Thoracic aorta (tissue), 2 donors: ENCODE results near the gene RPP14. TPM values are rescaled to one million over a fixed set of nuclear protein-coding genes. Genes with fewer than 3 reads are reported as not detected.

Source experiments
- ATAC-seq: fragments of 150-250 bp; one replicate; pipeline ENCODE4 v1.8.0; 2017; ENCODE audit warnings: low read depth; ENCODE audit not compliant: insufficient number of reproducible peaks, low FRiP score
- DNase-seq: peaks from one replicate; pipeline ENCODE4 v3.0.0-alpha.2; 2020; ENCODE audit warnings: low spot score
- H3K27ac ChIP-seq, 2 donors: fragments of 200-600 bp; sonication (generic); 1 replicate in 1 of 2; 2 replicates in 1 of 2; pipeline ENCODE4 v1.5.1; 2016; ENCODE audit warnings: mild to moderate bottlenecking in 2 of 2, moderate library complexity in 2 of 2
- H3K27me3 ChIP-seq: fragments of 200-600 bp; sonication (generic); replicated peaks from 2 replicates; pipeline ENCODE4 v1.6.0; 2016; ENCODE audit warnings: mild to moderate bottlenecking; ENCODE audit not compliant: insufficient read depth
- H3K36me3 ChIP-seq: fragments of 200-600 bp; sonication (generic); one replicate; pipeline ENCODE4 v1.5.1; 2016
- H3K4me1 ChIP-seq, 2 donors: fragments of 200-600 bp; sonication (generic); 1 replicate in 1 of 2; 2 replicates in 1 of 2; pipeline versions ENCODE4 v1.5.1 to v1.6.0; 2016; ENCODE audit warnings: low read depth in 2 of 2, mild to moderate bottlenecking in 1 of 2; ENCODE audit not compliant: control insufficient read depth in 1 of 2
- H3K4me3 ChIP-seq: fragments of 200-600 bp; sonication (generic); 2 replicates; pipeline ENCODE4 v1.5.1; 2016; ENCODE audit warnings: mild to moderate bottlenecking
- H3K9me3 ChIP-seq: fragments of 200-600 bp; sonication (generic); 2 replicates; pipeline ENCODE4 v1.5.1; 2016
- total RNA-seq, 2 donors: library from RNA; depleted of rRNA; stranded (reverse); fragments of >200 nt; gene quantifications; one replicate each; pipeline versions ENCODE4 v1.1.0 to v1.2.3, GENCODE V29; 2016
- TF ChIP-seq, protein P1 (sequence below): fragments of 200-600 bp; sonication (generic); IDR thresholded peaks from one replicate; pipeline ENCODE4 v1.5.1; 2019; ENCODE audit warnings: antibody characterized with exemption

RPP14 gene
- total RNA-seq, 2 donors from 2014 or later = 5.0 to 10.1 TPM

DNA sequence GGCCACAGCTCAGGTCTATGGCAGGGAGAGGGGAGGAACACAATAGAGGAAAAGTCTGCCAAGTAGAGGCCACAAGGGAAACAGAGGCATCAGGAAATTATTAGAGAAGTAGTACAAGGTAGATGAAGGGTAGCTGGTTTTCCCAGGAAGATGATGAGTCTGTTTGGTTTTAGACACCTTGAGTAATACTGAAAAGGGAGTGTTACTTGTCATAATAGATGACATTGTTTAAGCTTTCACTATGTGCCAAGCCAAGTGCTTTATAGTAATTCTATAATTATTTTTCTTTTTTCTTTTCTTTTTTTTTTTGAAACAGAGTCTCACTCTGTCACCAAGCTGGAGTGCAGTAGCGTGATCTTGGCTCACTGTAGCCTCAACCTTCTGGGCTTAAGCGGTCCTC, 40.3 kb downstream of the RPP14 start:
- no peak for DNase-seq
- Histone ChIP-seq H3K4me1 (no peaks in the 10 kb centered on the region), H3K27ac (no peak overlapping the region), H3K36me3 (no peaks in the 10 kb centered on the region), H3K27me3 (no peaks in the 10 kb centered on the region), H3K9me3 (no peaks in the 10 kb centered on the region), H3K4me3 (no peak overlapping the region)
- TF ChIP-seq, protein P1, sequence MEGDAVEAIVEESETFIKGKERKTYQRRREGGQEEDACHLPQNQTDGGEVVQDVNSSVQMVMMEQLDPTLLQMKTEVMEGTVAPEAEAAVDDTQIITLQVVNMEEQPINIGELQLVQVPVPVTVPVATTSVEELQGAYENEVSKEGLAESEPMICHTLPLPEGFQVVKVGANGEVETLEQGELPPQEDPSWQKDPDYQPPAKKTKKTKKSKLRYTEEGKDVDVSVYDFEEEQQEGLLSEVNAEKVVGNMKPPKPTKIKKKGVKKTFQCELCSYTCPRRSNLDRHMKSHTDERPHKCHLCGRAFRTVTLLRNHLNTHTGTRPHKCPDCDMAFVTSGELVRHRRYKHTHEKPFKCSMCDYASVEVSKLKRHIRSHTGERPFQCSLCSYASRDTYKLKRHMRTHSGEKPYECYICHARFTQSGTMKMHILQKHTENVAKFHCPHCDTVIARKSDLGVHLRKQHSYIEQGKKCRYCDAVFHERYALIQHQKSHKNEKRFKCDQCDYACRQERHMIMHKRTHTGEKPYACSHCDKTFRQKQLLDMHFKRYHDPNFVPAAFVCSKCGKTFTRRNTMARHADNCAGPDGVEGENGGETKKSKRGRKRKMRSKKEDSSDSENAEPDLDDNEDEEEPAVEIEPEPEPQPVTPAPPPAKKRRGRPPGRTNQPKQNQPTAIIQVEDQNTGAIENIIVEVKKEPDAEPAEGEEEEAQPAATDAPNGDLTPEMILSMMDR = no peak
- no peak for ATAC-seq

DNA sequence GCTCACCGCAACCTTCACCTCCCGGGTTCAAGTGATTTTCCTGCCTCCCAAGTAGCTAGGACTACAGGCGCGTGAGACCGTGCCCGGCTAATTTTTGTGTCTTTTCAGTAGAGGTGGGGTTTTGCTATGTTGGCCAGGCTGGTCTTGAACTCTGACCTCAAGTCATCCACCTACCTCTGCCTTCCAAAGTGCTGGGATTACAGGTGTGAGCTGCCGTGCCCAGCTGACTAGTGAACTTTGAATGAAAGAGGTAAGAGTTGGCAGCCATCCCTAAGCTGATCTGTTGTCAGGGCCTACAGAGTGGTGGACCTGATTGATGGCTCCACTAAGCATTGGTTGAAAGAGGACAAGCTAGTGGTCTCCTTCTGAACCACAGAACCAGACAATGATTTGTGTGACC, 41.9 kb downstream of the RPP14 start:
- no peak overlapping the region for H3K4me3 ChIP-seq
- H3K36me3 ChIP-seq = no peaks in the 10 kb centered on the region
- no peaks in the 10 kb centered on the region for H3K27me3 ChIP-seq
- H3K9me3 ChIP-seq = no peaks in the 10 kb centered on the region
- H3K4me1 ChIP-seq = no peaks in the 10 kb centered on the region
- TF ChIP-seq, protein P1 = no peak
- DNase-seq = no peak
- H3K27ac ChIP-seq = no peak overlapping the region
- no peak for ATAC-seq

DNA sequence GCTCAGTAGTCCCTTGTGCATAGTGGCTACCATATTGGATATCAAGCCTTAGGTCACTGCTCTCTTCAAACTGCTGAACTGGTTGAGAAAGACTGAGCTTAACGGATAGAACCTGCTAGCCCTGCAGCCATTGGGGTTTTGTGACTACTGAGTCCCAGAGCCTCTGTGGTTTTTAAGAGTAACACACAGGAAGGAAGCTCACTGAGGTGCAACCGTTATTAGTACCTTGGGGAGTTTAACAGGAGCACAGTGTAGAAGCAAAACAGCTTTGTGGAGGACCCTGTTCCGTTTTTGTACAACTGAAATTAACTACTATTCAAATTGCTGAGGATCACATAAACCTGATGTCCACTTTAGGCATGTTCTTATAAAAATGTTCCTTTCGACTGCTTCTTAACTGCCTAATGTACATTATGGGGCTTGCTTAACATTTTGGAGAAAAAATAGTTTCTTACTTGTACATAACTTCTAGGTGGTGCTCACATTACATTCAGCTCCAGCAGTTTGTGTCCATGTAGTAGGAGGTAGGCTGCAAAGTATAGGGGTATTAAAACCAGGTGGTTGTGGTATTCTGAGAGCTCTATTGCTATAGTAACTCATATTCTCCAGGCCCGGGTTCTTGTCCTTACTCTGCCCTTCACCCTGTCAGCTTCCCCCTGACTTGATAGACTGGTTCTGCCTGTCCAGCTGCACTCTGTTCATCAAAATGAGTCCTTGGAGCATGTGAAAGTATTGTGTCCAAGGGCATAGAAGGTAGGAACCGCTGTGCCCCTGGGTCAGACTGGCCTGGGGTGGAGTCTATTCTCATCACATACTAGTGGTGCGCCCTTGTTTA, 44.0 kb downstream of the RPP14 start:
- DNase-seq (no peak), ATAC-seq (no peak)
- Histone ChIP-seq H3K4me1 (no peaks in the 10 kb centered on the region), H3K36me3 (no peaks in the 10 kb centered on the region), H3K27ac (no peak overlapping the region), H3K27me3 (no peaks in the 10 kb centered on the region), H3K9me3 (no peaks in the 10 kb centered on the region), H3K4me3 (no peak overlapping the region)
- TF ChIP-seq, protein P1 = no peak

DNA sequence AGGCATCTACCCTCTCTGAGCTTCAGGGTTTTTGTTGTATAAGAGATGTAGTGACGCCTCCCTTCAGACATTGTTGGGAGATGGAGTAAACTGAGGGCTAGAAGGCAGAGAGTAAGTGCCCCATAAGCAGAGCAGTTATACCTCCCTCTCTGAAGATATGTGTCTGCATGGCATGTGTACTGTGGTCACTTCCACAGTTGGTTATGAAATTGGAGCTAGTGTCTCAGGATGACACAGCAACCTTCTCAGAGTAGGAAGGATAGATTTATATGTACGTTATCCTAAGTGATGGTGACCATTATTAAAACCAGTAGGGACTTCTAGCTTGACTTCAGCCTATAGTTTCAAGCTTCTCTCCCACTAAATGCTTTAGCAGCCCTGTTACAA, 44.6 kb downstream of the RPP14 start:
- DNase-seq = no peak
- no peaks in the 10 kb centered on the region for H3K9me3 ChIP-seq
- no peak for ATAC-seq
- no peaks in the 10 kb centered on the region for H3K27me3 ChIP-seq
- H3K4me3 ChIP-seq = no peak overlapping the region
- peaks cover 0 to 4% of the 10 kb centered on the region in 2 donors for H3K4me1 ChIP-seq
- no peaks in the 10 kb centered on the region for H3K36me3 ChIP-seq
- TF ChIP-seq, protein P1 = no peak
- no peak overlapping the region for H3K27ac ChIP-seq

DNA sequence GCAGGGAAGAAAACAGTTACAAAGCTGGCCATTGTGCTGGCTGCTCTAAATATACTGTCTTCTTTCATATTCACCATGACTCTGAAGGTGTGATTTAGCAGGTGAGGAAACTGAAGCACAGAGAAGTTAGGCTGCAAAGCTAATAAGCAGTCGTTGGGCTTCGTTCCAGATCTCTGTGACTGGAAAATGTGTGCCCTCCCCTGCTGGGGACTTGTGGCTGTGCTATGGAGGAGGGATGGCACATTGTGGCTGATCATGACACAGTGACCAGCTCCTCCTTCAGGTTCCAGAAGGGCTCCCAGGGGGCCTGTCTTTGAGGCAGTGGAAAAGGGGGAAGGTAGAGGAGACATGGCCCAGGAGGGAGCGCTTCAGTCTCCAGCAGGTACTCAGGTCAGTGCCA, 45.9 kb downstream of the RPP14 start:
- H3K27ac ChIP-seq = no peak overlapping the region
- no peak for ATAC-seq
- DNase-seq = no peak
- no peak overlapping the region for H3K4me3 ChIP-seq
- no peaks in the 10 kb centered on the region for H3K9me3 ChIP-seq
- TF ChIP-seq, protein P1 = no peak
- H3K27me3 ChIP-seq = no peaks in the 10 kb centered on the region
- H3K36me3 ChIP-seq = no peaks in the 10 kb centered on the region
- H3K4me1 ChIP-seq = peaks cover 0 to 6% of the 10 kb centered on the region in 2 donors
